ENCODE results near the gene ANGPTL7. TPM values are rescaled to one million over a fixed set of nuclear protein-coding genes. Genes with fewer than 3 reads are reported as not detected.
"Not testable (repeated sequence)": the region's sequence is repeated elsewhere in the genome, so short reads cannot be mapped to it uniquely, and the experiment has no call there.

ANGPTL7 gene
- total RNA-seq, 2 donors from 2014 or later, result 3.6 to 4.9 TPM

DNA sequence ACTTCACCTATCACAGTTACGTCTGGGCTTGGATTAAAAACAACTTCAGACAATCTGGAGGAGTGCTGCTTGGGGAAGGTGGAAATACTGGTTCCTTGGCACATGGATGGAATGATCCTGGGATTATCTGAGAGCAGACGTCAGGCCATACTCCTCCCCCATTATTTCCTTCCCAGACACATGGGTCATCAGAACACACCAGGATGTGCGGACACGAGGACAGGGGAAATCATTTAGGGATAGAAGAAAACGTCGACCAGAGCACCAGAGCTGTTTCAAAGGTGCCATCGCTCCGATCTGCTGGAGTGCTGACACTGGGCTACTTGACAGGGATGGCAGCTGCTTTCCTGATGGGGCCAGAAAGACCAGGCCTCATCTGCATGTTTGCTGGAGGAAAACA, 31.8 kb upstream of the ANGPTL7 start:
- intact Hi-C loops (cut with DNase I), result no loop called here
- H3K4me3 ChIP-seq, result no peak overlapping the region
- no peaks in the 10 kb centered on the region for H3K27me3 ChIP-seq
- H3K4me1 ChIP-seq, result no peaks in the 10 kb centered on the region
- WGBS, 2 donors, result 75 to 77% methylated on average over 8 of the region's 8 CpGs
- DNase-seq, result no peak
- H3K9me3 ChIP-seq, result no peaks in the 10 kb centered on the region
- TF ChIP-seq, protein P1, sequence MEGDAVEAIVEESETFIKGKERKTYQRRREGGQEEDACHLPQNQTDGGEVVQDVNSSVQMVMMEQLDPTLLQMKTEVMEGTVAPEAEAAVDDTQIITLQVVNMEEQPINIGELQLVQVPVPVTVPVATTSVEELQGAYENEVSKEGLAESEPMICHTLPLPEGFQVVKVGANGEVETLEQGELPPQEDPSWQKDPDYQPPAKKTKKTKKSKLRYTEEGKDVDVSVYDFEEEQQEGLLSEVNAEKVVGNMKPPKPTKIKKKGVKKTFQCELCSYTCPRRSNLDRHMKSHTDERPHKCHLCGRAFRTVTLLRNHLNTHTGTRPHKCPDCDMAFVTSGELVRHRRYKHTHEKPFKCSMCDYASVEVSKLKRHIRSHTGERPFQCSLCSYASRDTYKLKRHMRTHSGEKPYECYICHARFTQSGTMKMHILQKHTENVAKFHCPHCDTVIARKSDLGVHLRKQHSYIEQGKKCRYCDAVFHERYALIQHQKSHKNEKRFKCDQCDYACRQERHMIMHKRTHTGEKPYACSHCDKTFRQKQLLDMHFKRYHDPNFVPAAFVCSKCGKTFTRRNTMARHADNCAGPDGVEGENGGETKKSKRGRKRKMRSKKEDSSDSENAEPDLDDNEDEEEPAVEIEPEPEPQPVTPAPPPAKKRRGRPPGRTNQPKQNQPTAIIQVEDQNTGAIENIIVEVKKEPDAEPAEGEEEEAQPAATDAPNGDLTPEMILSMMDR (IDR thresholded peaks at IDR 0.05), result no peak
- TF ChIP-seq POLR2A (IDR thresholded peaks at IDR 0.05), result no peak
- H3K27ac ChIP-seq, result no peak overlapping the region
- no peak for ATAC-seq
- peaks cover 0 to 16% of the 10 kb centered on the region in 2 donors for H3K36me3 ChIP-seq (replicated peaks in 1 of 2; ENCODE audit: insufficient read depth in 1 of 2, low read depth in 2 of 2)

DNA sequence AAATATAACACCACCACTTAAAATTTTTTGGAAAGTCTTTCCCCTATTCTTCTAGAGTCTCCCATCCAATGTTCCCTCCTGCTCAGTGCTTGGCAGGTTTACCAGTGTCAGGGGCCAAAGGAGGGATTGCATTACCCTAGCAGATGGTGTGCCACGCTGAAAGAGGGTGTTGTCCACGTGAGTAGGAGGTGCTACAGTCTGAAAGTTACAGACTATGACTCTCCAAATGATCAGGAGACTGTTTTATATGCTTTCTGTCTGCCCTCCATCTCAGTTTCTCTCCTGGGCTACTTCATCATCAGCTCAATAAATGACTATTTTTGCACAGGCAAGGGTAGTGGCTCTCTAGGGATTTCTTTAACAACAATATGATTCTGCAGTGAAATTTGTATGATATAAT, 31.3 kb upstream of the ANGPTL7 start:
- Histone ChIP-seq H3K27me3 (no peaks in the 10 kb centered on the region), H3K27ac (no peak overlapping the region), H3K4me1 (no peaks in the 10 kb centered on the region), H3K36me3 (replicated peaks in 1 of 2; ENCODE audit: insufficient read depth in 1 of 2, low read depth in 2 of 2) (peaks cover 0 to 15% of the 10 kb centered on the region in 2 donors), H3K4me3 (no peak overlapping the region), H3K9me3 (no peaks in the 10 kb centered on the region)
- intact Hi-C loops (cut with DNase I), result no loop called here
- peak in 2 of 4 donors; percentile 13 to 30 for DNase-seq
- WGBS, 2 donors, result 40 to 63% methylated on average over 2 of the region's 2 CpGs
- no peak for TF ChIP-seq POLR2A (IDR thresholded peaks at IDR 0.05)
- TF ChIP-seq, protein P1 (IDR thresholded peaks at IDR 0.05), result no peak
- ATAC-seq, result no peak

DNA sequence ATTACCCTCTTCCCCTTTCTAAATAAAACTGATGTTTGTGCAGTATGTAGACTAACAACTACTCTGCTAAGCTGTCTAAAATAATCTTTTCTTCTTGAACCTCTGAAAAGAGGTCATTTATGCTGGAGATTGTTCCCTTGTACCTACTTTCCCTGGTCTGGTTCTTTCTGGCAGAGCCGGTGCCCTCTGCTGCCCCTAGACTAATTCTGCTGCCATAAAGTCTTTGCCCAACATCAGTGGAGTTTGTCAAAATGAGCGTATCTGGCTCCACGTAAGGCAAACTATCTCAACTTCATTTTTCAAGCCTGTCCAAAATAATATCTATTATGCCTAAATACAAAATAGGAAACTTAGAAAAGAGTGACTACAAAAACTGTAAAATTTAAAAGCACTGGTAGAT, 30.9 kb upstream of the ANGPTL7 start:
- Histone ChIP-seq H3K4me3 (no peak overlapping the region), H3K9me3 (no peaks in the 10 kb centered on the region), H3K36me3 (replicated peaks in 1 of 2; ENCODE audit: insufficient read depth in 1 of 2, low read depth in 2 of 2) (peaks cover 0 to 13% of the 10 kb centered on the region in 2 donors), H3K4me1 (no peaks in the 10 kb centered on the region), H3K27ac (no peak overlapping the region), H3K27me3 (no peaks in the 10 kb centered on the region)
- no peak for ATAC-seq
- no peak for DNase-seq
- TF ChIP-seq, protein P1 (IDR thresholded peaks at IDR 0.05), result no peak
- no peak for TF ChIP-seq POLR2A (IDR thresholded peaks at IDR 0.05)
- WGBS, 2 donors, result 95 to 96% methylated on average over 3 of the region's 3 CpGs
- intact Hi-C loops (cut with DNase I), result no loop called here

DNA sequence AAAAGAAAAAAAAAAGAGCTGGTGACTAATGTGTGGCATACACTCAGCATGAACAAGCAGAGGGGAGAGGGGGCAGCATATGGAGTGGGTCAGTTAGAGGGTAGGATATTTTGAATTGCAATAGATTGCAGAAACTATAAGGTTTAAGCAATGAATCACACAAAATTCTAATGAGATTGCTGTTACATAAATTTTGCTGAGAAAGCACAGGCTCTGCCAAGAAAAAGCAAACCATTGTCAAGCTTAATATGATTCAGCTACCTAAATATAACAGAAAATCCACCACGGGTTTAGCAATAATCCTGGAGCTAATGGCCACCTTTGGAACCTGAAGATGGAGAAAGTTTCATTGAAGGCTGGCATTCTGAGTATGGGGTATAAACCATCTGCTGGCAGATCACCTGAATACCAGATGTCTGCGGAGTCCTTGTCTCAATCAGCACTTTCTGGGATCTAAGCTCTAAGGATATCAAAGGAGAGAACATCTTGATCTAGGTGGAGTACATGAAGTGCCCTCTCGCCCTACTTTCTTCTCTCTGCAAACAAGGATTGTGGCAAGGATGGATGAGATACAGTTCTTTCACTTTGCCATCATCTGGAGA, 30.3 kb upstream of the ANGPTL7 start:
- H3K27me3 ChIP-seq, result no peaks in the 10 kb centered on the region
- no peak for ATAC-seq
- no peaks in the 10 kb centered on the region for H3K9me3 ChIP-seq
- 75 to 88% methylated on average over 3 of the region's 3 CpGs for WGBS, 2 donors
- DNase-seq, result peak in 1 of 4 donors; percentile 11
- no peak overlapping the region for H3K4me3 ChIP-seq
- H3K4me1 ChIP-seq, result no peaks in the 10 kb centered on the region
- intact Hi-C loops (cut with DNase I), result no loop called here
- H3K27ac ChIP-seq, result no peak overlapping the region
- TF ChIP-seq, protein P1 (IDR thresholded peaks at IDR 0.05), result no peak
- TF ChIP-seq POLR2A (IDR thresholded peaks at IDR 0.05), result no peak
- H3K36me3 ChIP-seq (replicated peaks in 1 of 2; ENCODE audit: insufficient read depth in 1 of 2, low read depth in 2 of 2), result peaks cover 0 to 13% of the 10 kb centered on the region in 2 donors

DNA sequence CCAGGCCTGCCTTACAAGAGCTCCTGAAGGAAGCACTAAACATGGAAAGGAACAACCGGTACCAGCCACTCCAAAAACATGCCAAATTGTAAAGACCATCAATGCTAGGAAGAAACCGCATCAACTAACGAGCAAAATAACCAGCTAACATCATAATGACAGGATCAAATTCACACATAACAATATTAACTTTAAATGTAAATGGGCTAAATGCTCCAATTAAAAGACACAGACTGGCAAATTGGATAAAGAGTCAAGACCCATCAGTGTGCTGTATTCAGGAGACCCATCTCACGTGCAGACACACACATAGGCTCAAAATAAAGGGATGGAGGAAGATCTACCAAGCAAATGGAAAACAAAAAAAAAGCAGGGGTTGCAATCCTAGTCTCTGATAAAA, 26.4 kb upstream of the ANGPTL7 start:
- H3K4me3 ChIP-seq; H3K4me1 ChIP-seq; intact Hi-C loops (cut with DNase I); DNase-seq; H3K36me3 ChIP-seq (replicated peaks in 1 of 2; ENCODE audit: insufficient read depth in 1 of 2, low read depth in 2 of 2); H3K9me3 ChIP-seq; H3K27ac ChIP-seq; H3K27me3 ChIP-seq; ATAC-seq: not testable (repeated sequence)
- WGBS, 2 donors, result 96 to 97% methylated on average over 3 to 4 of the region's 4 CpGs

DNA sequence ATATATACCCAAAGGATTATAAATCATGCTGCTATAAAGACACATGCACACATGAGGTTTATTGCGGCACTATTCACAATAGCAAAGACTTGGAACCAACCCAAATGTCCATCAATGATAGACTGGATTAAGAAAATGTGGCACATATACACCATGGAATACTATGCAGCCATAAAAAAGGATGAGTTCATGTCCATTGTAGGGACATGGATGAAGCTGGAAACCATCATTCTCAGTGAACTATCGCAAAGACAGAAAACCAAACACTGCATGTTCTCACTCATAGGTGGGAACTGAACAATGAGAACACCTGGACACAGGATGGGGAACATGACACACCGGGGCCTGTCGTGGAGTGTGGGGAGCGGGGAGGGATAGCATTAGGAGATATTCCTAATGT, 22.4 kb upstream of the ANGPTL7 start:
- intact Hi-C loops (cut with DNase I); H3K4me1 ChIP-seq; H3K9me3 ChIP-seq; H3K4me3 ChIP-seq; ATAC-seq; H3K27me3 ChIP-seq; H3K36me3 ChIP-seq (replicated peaks in 1 of 2; ENCODE audit: insufficient read depth in 1 of 2, low read depth in 2 of 2); DNase-seq; H3K27ac ChIP-seq: not testable (repeated sequence)
- 96 to 99% methylated on average over 5 of the region's 5 CpGs for WGBS, 2 donors
